ENCODE results near the gene SAMD14.

GRCh38 chr17:50125420-50125997, 4.5 kb downstream of the SAMD14 start:
- TF ChIP-seq POLR2A (IDR thresholded peaks at IDR 0.05; ENCODE audit: low read length) (no peak), GATA1 (IDR thresholded peaks at IDR 0.05; ENCODE audit: low read depth, low read length) (no peak)
